Measurements from ENCODE around the gene SLC47A2.

Gene SLC47A2

DNA sequence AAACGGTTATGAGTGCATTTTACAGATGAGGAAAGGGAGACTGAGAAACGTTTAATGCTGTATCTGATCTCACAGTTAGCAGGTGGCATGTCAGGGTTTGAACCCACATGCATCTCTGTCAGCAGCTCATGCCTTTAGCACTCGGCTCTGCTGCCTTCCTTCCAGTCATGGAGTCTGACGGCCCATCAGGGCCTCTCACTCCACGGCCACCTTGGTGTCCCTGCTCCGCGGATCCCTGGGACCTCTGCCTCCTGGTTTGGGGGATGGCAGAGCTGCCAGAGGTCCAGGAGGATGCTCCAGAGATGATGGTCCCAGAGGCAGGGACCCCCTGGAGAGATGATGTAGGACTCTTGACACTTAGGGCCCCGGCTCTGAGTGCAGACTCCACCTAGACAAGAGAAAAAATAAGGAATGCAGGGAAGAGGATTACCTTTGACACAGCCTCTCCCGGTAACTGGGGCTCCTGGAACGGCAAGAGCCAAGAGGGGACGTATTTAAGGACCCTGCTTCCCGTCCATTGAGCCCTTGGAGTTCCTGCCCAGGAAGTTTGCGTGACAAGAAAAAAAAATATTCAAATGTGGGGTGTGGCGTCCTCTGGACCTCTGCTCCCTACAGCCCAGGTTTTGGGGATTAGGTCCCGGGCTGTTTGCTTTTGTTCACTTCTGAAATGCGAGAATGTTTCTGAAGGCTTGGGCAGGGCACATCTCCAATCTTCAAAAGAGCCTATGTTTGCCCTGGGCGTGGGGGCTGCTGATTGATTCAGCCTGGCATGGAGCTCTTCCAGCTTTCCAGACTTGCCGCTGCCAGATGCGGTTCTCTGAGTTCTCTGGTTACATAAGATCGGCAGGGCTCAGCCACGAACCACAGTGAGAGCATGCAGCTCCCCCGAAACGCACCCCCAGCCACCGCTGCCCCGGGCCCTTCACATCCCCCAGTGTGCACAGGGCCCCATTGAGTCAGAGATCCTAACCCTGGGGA, 31.7 kb upstream of the SLC47A2 start, which contains the start of gene ALDH3A1:
Gene ALDH3A1 (minus strand): TSS at position 470 of the 978 bp plus-strand sequence. CDS start 3,169 bp downstream, outside the sequence.
- TF ChIP-seq, protein P1, sequence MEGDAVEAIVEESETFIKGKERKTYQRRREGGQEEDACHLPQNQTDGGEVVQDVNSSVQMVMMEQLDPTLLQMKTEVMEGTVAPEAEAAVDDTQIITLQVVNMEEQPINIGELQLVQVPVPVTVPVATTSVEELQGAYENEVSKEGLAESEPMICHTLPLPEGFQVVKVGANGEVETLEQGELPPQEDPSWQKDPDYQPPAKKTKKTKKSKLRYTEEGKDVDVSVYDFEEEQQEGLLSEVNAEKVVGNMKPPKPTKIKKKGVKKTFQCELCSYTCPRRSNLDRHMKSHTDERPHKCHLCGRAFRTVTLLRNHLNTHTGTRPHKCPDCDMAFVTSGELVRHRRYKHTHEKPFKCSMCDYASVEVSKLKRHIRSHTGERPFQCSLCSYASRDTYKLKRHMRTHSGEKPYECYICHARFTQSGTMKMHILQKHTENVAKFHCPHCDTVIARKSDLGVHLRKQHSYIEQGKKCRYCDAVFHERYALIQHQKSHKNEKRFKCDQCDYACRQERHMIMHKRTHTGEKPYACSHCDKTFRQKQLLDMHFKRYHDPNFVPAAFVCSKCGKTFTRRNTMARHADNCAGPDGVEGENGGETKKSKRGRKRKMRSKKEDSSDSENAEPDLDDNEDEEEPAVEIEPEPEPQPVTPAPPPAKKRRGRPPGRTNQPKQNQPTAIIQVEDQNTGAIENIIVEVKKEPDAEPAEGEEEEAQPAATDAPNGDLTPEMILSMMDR (IDR thresholded peaks at IDR 0.05; ENCODE audit: extremely low read depth, insufficient read depth, missing control alignments) = no peak
- in situ Hi-C loops (cut with MboI; ENCODE audit: low pct_unique_long_range_greater_than_20kb, low sequenced_read_pairs, unreplicated experiment) = no loop called here
- DNase-seq (ENCODE audit: low spot score) = no peak

DNA sequence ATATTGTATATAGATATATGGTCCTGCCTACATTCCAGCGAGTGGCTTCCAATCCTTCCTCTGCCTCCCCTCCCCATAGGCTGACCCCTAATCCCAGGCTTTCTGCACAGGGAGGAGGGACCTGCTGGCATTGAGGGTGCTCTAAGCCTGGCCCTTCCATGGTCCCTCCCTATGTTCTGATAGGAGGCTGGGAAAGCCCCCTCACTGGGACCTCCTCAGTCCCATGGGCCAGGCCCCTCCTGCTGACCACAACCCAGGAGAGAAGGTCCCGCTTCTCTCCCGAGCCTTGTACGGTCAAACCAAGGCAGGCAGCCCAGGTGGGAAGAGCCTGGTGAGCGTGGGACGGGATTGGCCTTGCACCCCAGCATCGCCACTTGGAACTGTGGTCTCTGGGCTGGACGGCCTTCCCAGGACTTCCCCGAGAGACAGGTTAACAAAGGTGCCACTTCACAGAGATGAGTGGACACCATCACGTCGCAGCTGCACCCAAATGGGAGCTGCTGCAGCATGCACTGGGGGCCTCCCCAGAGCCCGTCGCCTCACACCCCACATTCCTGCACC, 30.9 kb upstream of the SLC47A2 start:
- in situ Hi-C loops (cut with MboI; ENCODE audit: low pct_unique_long_range_greater_than_20kb, low sequenced_read_pairs, unreplicated experiment) = no loop called here
- no peak for DNase-seq (ENCODE audit: low spot score)
- TF ChIP-seq, protein P1 (IDR thresholded peaks at IDR 0.05; ENCODE audit: extremely low read depth, insufficient read depth, missing control alignments) = no peak

DNA sequence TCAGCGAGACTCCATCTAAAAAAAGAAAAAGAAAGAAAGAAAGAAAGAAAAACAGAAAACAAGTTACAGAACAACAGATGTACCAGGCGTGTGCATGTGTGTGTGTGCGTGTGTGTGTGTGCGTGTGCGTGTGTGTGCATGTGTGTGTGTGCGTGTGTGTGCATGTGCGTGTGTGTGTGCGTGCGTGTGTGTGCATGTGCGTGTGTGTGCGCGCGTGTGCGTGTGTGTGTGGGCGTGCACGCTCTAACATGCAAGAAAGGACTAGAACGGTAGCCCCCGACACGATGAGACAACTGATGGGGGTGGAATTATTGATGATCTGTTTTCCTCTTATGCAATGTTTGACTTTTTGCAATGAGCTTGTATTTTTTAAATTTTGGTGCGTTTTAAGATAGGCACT, 30.1 kb upstream of the SLC47A2 start:
- TF ChIP-seq, protein P1 (IDR thresholded peaks at IDR 0.05; ENCODE audit: extremely low read depth, insufficient read depth, missing control alignments) = no peak
- no peak for DNase-seq (ENCODE audit: low spot score)
- in situ Hi-C loops (cut with MboI; ENCODE audit: low pct_unique_long_range_greater_than_20kb, low sequenced_read_pairs, unreplicated experiment) = no loop called here

DNA sequence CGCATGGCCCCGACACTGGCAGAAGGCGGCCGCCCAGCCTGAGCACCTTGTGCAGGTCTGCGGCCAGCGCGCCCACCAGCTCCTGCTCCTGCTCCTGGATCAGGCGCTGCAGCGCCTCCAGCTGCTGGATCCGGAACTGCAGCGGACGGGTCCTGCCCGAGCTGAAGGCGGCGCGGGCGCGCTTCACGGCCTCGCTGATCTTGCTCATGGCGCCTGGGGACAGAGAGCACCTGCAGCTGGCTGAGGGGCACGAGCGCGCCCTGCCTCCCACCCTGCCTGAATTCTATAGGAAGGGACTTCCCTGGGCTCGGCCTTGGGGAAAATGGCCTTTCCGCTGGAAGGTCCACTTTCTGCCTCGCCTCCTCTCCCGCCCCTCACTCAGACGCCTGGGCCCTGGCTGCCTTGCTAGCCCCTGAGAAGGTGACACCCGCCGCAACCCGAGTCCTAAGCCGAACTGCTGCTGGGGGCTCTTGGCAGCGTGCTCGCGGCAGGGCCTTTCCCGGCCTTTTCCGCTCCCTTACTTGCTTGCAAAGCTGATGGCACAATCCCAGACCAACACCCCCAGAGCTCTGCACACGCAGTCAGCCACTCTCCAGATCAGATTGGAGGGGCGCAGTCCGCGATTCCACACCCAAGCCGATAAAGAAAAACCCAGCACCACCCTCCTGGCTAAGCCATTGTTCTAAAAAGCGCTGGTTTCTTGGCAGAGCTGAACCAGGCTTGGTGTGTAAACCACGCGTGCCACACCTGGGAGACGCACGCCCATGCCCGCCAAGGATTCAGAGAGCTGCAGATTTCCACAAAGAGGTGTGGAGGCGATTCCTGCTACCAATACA, 28.8 kb upstream of the SLC47A2 start:
- DNase-seq (ENCODE audit: low spot score) = peak; percentile 92
- in situ Hi-C loops (cut with MboI; ENCODE audit: low pct_unique_long_range_greater_than_20kb, low sequenced_read_pairs, unreplicated experiment) = no loop called here
- TF ChIP-seq, protein P1 (IDR thresholded peaks at IDR 0.05; ENCODE audit: extremely low read depth, insufficient read depth, missing control alignments) = peak; percentile 98

DNA sequence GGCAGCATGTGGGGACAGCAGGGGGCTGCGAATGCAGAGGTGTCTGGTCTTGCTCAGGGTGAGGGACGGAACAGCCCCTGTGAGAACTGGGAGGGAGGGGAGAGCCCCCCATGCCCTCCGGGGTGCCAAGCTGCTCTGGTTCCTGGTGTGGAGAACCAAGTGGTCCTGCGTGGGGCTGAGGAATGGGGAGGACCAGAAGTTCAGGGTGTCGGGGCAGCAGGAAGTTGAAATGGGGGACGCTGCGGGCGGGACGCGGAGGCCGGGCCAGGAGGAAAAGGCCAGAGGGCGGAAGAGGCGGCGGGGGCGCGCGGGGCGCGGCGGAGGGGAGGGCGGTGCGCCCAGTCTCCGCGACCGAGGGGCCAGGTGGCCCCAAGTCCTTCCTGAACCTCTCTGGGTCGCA, 28.1 kb upstream of the SLC47A2 start:
- in situ Hi-C loops (cut with MboI; ENCODE audit: low pct_unique_long_range_greater_than_20kb, low sequenced_read_pairs, unreplicated experiment) = no loop called here
- TF ChIP-seq, protein P1 (IDR thresholded peaks at IDR 0.05; ENCODE audit: extremely low read depth, insufficient read depth, missing control alignments) = no peak

More for the DNA sequence above, 28.1 kb upstream of the SLC47A2 start:
- DNase-seq (ENCODE audit: low spot score) = peak; percentile 58

Measured in GM13977 (cell line).